GM11168 (cell line): Measurements from ENCODE around the gene RASAL3.
"Not testable (repeated sequence)": the region's sequence is repeated elsewhere in the genome, so short reads cannot be mapped to it uniquely, and the experiment has no call there.

Source experiments
- in situ Hi-C: fragments of 300-500 bp; cut with MboI; formaldehyde crosslinking; loops from one replicate; pipeline ENCODE4 v1.12.0; 2022; ENCODE audit warnings: low sequenced_read_pairs; ENCODE audit not compliant: unreplicated experiment

The RASAL3 gene

DNA sequence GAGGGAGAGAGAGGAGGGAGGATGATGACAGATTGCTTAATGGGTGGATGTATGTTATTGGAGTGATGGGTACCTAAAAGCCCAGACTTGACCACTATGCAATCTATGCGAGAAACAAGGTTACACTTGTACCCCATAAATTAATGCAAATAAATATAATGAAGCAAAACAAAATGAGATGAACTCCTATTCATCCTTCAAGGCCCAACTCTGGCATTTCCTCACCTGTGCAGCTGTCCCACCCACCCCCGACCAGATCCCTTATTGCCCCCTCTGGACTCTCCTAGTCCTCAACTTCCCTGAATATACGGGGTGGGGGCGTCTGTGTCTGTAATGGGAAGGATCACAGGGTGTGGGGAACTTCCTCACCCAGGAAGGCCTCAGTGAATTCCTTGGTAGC lies 10.8 kb upstream of the RASAL3 start:
- in situ Hi-C loops = no loop called here

DNA sequence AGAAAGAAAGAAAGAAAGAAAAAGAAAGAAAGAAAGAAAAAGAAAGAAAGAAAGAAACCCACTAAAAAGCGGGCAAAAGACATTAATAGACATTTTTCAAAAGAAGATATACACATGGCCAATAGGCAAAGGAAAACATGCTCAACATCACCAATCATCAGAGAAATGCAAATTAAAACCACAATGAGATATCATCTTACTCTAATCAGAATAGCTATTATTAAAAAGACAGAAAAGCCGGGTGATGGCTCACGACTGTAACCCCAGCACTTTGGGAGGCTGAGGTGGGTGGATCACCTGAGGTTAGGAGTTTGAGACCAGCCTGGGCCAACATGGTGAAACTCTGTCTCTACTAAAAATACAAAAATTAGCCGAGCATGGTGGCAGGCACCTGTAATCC lies 9.5 kb upstream of the RASAL3 start:
- in situ Hi-C loops = not testable (repeated sequence)

- in situ Hi-C loops = no loop called here
These were observed 7.3 kb upstream of the RASAL3 start for GRCh38 chr19:15471639-15472101.

DNA sequence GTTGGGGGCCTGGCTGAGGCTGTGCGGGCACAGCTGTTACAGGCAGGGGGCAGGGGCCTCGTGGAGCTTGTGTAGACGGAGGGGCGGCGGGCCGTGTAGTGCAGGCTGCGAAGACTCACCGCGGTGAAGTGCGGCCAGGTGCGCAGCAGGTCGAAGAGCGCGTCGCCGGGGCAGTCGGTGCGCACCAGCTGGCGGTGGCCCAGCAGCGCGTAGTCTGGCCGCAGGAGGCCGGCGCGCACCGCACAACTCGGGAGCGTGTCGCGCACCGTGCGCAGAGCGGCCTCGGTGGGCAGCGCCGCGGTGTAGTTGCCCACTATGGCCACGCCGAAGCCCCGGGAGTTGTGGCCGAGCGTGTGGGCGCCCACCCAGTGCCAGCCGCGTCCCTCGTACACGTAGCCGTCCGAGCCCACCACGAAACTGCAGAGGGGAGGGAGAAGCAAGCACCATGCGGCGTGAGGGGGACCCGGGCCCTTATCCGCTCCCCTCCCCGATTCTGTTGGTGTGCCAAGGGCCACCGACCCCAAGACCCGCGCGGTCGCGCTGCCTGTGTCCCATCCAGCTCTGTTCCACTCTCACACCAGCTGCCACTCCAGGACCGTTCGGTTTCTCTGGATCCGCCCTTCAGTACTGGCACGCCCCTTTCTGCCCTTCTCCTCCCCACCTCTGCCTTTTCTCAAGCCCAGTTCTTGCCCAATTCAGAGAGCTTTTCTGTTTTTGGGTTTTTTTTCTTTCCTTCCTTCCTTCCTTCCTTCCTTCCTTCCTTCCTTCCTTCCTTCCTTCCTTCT lies 5.4 kb upstream of the RASAL3 start:
- in situ Hi-C loops = loop anchor here (10.0 kb wide), 1 partner anchor 85 kb away; no protein-coding TSS in a partner anchor

GRCh38 chr19:15468675-15469512 lies 4.5 kb upstream of the RASAL3 start:
- in situ Hi-C loops = loop anchor here (10.0 kb wide), 1 partner anchor 86 kb away; no protein-coding TSS in a partner anchor

DNA sequence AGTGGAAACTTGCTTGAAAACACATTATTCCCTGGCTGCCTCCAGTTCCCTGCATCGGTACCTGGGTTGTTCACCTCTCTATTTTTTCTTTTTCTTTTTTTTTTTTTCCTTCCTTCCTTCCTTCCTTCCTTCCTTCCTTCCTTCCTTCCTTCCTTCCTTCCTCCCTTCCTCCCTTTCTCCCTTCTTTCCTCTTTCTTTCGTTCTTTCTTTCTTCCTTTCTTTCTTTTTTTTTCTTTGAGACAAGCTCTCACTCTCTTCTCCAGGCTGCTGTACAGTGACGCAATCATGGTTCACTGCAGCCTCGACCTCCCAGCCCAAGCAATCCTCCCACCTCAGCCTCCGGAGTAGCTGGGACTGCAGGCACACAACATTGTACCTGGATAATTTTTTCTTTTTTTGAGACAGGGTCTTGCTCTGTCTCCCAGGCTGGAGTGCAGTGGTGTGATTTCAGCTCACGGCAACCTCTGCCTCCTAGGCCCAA lies 3.4 kb upstream of the RASAL3 start:
- in situ Hi-C loops = loop anchor here (10.0 kb wide), 1 partner anchor 87 kb away; no protein-coding TSS in a partner anchor

DNA sequence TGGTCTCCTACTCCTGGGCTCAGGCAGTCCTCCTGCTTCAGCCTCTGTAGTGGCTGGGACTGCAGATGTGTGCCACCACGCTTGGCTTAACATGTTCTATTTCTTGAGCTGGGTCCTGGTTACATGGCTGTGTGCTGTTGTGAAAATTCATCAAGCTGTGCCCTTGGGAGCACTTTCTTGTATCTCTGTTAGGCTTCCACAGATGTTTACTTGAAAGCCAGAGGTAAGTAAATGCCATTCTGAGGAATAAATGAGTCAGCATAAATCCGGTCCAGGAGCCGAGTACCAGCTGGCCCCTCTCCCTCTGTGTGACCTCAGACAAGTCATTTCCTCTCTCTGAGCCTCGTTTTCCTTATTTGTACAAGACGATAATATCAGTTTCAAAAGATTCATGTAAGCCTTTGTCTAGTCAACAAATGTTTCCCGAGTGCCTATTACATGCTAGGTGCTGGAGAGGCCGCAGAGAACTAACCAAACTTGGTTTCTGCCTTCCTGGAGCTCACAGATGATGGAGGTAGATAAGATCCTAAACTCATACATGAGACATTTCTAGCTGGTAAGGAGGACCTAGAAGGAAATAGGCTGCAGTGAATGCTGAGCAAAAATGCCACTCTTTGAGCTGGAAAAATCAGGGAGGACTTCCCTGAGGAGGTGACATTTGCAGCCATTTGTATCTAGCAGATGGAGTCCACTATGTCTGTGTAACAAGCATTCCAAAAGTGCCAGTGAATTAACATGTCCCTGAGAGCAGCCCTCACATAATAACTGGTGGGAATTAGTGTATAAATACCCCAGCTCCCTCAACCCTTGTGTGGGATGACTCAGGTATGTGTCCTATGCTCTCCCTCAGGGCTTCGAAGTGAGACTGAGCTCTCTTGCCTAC lies 2.7 kb upstream of the RASAL3 start:
- in situ Hi-C loops = loop anchor here (10.0 kb wide), 1 partner anchor 88 kb away; no protein-coding TSS in a partner anchor

DNA sequence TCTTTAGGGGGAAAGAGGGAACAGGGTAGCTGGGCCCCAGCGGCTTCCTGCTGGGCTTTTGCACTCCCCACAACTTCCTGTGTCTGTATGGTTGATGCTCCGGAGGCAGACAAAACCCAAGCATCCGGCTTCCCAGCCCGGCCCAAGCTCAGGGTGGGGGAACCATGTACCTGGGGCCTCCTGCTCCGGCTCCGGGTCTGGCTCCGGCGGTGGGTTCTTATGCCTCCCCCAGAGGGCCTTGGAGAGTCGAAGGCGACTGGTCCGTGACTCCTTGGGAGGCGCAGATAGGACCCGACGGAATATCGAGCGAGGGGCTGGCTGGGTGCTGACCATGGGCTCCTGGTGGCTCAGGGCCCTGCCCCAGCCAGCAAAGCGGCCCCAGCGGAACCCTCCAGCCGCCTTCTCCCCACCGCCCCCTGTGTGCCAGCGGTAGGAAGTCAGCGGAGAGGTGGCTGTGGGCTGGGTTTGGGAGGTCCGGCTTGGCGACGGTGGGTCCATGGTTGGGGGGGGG lies 428 bp downstream of the RASAL3 start:
- in situ Hi-C loops = loop anchor here (10.0 kb wide), 1 partner anchor 91 kb away; no protein-coding TSS in a partner anchor

DNA sequence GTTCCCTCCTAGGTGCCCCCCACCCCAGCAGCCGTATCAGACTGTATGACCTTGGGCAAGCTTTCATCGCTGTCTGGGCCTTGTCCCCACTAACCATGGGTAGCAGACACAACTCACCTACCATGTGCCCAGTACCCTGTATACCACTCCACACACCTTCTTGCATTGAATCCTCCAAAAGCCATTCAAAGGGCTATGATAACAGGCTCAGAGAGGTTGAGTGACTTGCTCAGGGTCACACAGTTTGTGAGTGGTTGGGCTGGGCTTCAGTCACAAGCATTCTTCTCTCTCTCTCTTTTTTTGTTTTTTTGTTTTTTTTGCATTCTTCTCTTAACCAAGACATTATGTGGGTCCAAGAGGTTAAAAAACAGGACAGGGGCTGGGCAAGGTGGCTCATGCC lies 2.6 kb downstream of the RASAL3 start:
- in situ Hi-C loops = loop anchor here (10.0 kb wide), 1 partner anchor 93 kb away; no protein-coding TSS in a partner anchor

GRCh38 chr19:15457701-15458484 lies 6.5 kb downstream of the RASAL3 start:
- in situ Hi-C loops = no loop called here

GRCh38 chr19:15456871-15457700 lies 7.3 kb downstream of the RASAL3 start:
- in situ Hi-C loops = no loop called here

DNA sequence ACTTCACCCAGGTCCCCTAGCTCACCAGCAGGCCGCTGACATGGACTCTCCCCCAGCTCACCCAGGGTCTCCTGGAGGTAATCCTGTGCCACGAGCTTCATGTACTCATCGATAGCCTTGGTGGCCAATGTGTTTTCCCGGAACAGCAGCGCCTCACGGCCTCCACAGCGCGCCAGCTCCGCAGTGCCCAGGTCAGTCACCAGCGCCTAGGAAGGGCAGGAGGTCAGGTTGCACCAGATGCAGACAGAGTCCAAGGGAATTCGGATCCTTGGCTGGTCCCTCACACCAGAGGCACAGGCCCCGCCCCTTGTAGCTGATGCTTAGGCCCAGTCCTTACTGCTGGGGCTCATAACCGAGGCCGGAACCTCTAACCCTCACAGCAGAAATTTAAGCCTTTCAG lies 7.9 kb downstream of the RASAL3 start:
- in situ Hi-C loops = no loop called here

- in situ Hi-C loops = no loop called here
These were observed 8.3 kb downstream of the RASAL3 start for GRCh38 chr19:15455996-15456395.

GRCh38 chr19:15453906-15454860 lies 10.2 kb downstream of the RASAL3 start:
- in situ Hi-C loops = no loop called here

- in situ Hi-C loops = no loop called here
These were observed 11.2 kb downstream of the RASAL3 start for GRCh38 chr19:15453091-15453578.

GRCh38 chr19:15452111-15453047 lies 12.0 kb downstream of the RASAL3 start:
- in situ Hi-C loops = no loop called here
